H9 (cell line): ENCODE measurements around the gene LRIG3. TPM values are rescaled to one million over a fixed set of nuclear protein-coding genes. Genes with fewer than 3 reads are reported as not detected.
A peak's percentile ranks its signal among the peaks of the same experiment; 100 is the strongest.

ENCODE experiments used
- DNase-seq: peaks from one replicate; pipeline ENCODE4 v3.0.0-alpha.2; 2017
- H2AFZ ChIP-seq: one replicate; pipeline ENCODE4 v1.6.1; 2013; ENCODE audit warnings: mild to moderate bottlenecking, low read length, control low read depth, moderate library complexity
- H2AK5ac ChIP-seq: 2 replicates; pipeline ENCODE4 v1.6.1; 2013; ENCODE audit warnings: low read length, control low read depth, mixed read lengths; ENCODE audit not compliant: insufficient read length
- H2BK120ac ChIP-seq: one replicate; pipeline ENCODE4 v1.6.1; 2013; ENCODE audit warnings: low read depth, mild to moderate bottlenecking, low read length, control low read depth, inconsistent platforms; ENCODE audit not compliant: poor library complexity, severe bottlenecking
- H2BK12ac ChIP-seq: 2 replicates; pipeline ENCODE4 v1.6.1; 2013; ENCODE audit warnings: low read length, control low read depth, mixed read lengths, low read depth; ENCODE audit not compliant: insufficient read length
- H2BK15ac ChIP-seq: 2 replicates; pipeline ENCODE4 v1.6.1; 2013; ENCODE audit warnings: low read depth, low read length, control low read depth
- H2BK20ac ChIP-seq: one replicate; pipeline ENCODE4 v1.6.1; 2013; ENCODE audit warnings: low read depth, mild to moderate bottlenecking, low read length, control low read depth, inconsistent platforms; ENCODE audit not compliant: poor library complexity, severe bottlenecking
- H2BK5ac ChIP-seq: 2 replicates; pipeline ENCODE4 v1.6.1; 2013; ENCODE audit warnings: low read length, control low read depth, mixed read lengths; ENCODE audit not compliant: insufficient read length
- H3K14ac ChIP-seq: 2 replicates; pipeline ENCODE4 v1.6.1; 2013; ENCODE audit warnings: low read length, control low read depth; ENCODE audit not compliant: insufficient read depth
- H3K18ac ChIP-seq: 2 replicates; pipeline ENCODE4 v1.6.1; 2013; ENCODE audit warnings: low read depth, mild to moderate bottlenecking, mixed read lengths, low read length, control low read depth; ENCODE audit not compliant: insufficient read length
- H3K23ac ChIP-seq: 2 replicates; pipeline ENCODE4 v1.6.1; 2013; ENCODE audit warnings: low read length, control low read depth, mixed read lengths, low read depth; ENCODE audit not compliant: insufficient read length
- H3K23me2 ChIP-seq: 2 replicates; pipeline ENCODE4 v1.6.1; 2013; ENCODE audit warnings: low read depth, mild to moderate bottlenecking, mixed read lengths, low read length, control low read depth; ENCODE audit not compliant: insufficient read length, poor library complexity, severe bottlenecking
- H3K27ac ChIP-seq: 2 replicates; pipeline ENCODE4 v1.5.1; 2013; ENCODE audit warnings: low read length, control low read depth, mixed read lengths, low read depth; ENCODE audit not compliant: insufficient read length
- H3K27me3 ChIP-seq: 2 replicates; pipeline ENCODE4 v1.6.1; 2013; ENCODE audit warnings: low read length, control low read depth, inconsistent platforms; ENCODE audit not compliant: insufficient read depth
- H3K4ac ChIP-seq: 2 replicates; pipeline ENCODE4 v1.6.1; 2013; ENCODE audit warnings: low read depth, mild to moderate bottlenecking, control low read depth, inconsistent platforms, low read length, moderate library complexity
- H3K4me1 ChIP-seq: 2 replicates; pipeline ENCODE4 v1.6.1; 2013; ENCODE audit warnings: low read length, control low read depth, inconsistent platforms; ENCODE audit not compliant: insufficient read depth
- H3K4me2 ChIP-seq: 2 replicates; pipeline ENCODE4 v1.6.1; 2013; ENCODE audit warnings: low read length, control low read depth, mixed read lengths; ENCODE audit not compliant: insufficient read length, insufficient read depth
- H3K56ac ChIP-seq: 2 replicates; pipeline ENCODE4 v1.6.1; 2013; ENCODE audit warnings: low read depth, mild to moderate bottlenecking, mixed read lengths, low read length, control low read depth; ENCODE audit not compliant: insufficient read length
- H3K79me1 ChIP-seq: 2 replicates; pipeline ENCODE4 v1.6.1; 2013; ENCODE audit warnings: low read depth, mild to moderate bottlenecking, moderate library complexity, low read length, control low read depth, inconsistent platforms; ENCODE audit not compliant: insufficient read depth, poor library complexity, severe bottlenecking
- H3K79me2 ChIP-seq: 2 replicates; pipeline ENCODE4 v1.6.1; 2013; ENCODE audit warnings: low read length, control low read depth, inconsistent platforms; ENCODE audit not compliant: insufficient read depth
- H3K9ac ChIP-seq: 2 replicates; pipeline ENCODE4 v1.6.1; 2013; ENCODE audit warnings: low read length, control low read depth, mixed read lengths; ENCODE audit not compliant: insufficient read length; ENCODE audit errors: extremely low read depth
- H3K9me3 ChIP-seq: one replicate; pipeline ENCODE4 v1.6.1; 2013; ENCODE audit warnings: low read depth, low read length, inconsistent platforms; ENCODE audit not compliant: control insufficient read depth
- H3T11ph ChIP-seq: one replicate; pipeline ENCODE4 v1.6.1; 2013; ENCODE audit warnings: mild to moderate bottlenecking, low read length, control low read depth, inconsistent platforms
- H4K20me1 ChIP-seq: one replicate; pipeline ENCODE4 v1.6.1; 2013; ENCODE audit not compliant: control insufficient read depth, insufficient read length, insufficient read depth
- H4K5ac ChIP-seq: 2 replicates; pipeline ENCODE4 v1.6.1; 2013; ENCODE audit warnings: low read depth, mild to moderate bottlenecking, mixed read lengths, low read length, control low read depth; ENCODE audit not compliant: insufficient read length
- H4K8ac ChIP-seq: replicated peaks from 2 replicates; pipeline ENCODE4 v1.6.1; 2013; ENCODE audit warnings: low read length, control low read depth, mixed read lengths, low read depth; ENCODE audit not compliant: insufficient read length
- H4K91ac ChIP-seq: 2 replicates; pipeline ENCODE4 v1.6.1; 2013; ENCODE audit warnings: low read depth, mild to moderate bottlenecking, moderate library complexity, mixed read lengths, low read length, control low read depth; ENCODE audit not compliant: insufficient read length
- H3K27ac Mint-ChIP-seq, 3 experiments: 2 replicates in 2 of 3; 3 replicates in 1 of 3; pipeline ENCODE4 v1.8.0; 2020 to 2021; ENCODE audit warnings: mixed read lengths in 3 of 3, mild to moderate bottlenecking in 1 of 3, moderate library complexity in 1 of 3
- H3K27me3 Mint-ChIP-seq: 2 replicates; pipeline ENCODE4 v1.8.0; 2021; ENCODE audit warnings: low read depth, mild to moderate bottlenecking, moderate library complexity, mixed read lengths
- H3K36me3 Mint-ChIP-seq, 3 experiments: 2 replicates in 2 of 3; 3 replicates in 1 of 3; pipeline ENCODE4 v1.8.0; 2020 to 2021; ENCODE audit warnings: low read depth in 3 of 3, mixed read lengths in 3 of 3; ENCODE audit not compliant: insufficient read depth in 1 of 3
- H3K4me1 Mint-ChIP-seq, 2 experiments: 2 replicates each; pipeline ENCODE4 v1.8.0; 2020; ENCODE audit warnings: mixed read lengths in 2 of 2
- H3K4me3 Mint-ChIP-seq, 2 experiments: 2 replicates in 1 of 2; 3 replicates in 1 of 2; pipeline ENCODE4 v1.8.0; 2020 to 2021; ENCODE audit warnings: mild to moderate bottlenecking in 2 of 2, mixed read lengths in 2 of 2, moderate library complexity in 1 of 2
- H3K9me3 Mint-ChIP-seq, 2 experiments: 2 replicates in 1 of 2; 3 replicates in 1 of 2; pipeline ENCODE4 v1.8.0; 2020; ENCODE audit warnings: mild to moderate bottlenecking in 2 of 2, mixed read lengths in 2 of 2, moderate library complexity in 1 of 2
- WGBS: extraction: QIAGEN DNeasy Blood & Tissue Kit; methylation state at CpG from one replicate; pipeline ENCODE4 v1.1.7; 2013; ENCODE audit warnings: missing lambda C conversion rate, low lambda C conversion rate, mixed read lengths; ENCODE audit not compliant: insufficient read length; ENCODE audit errors: extremely low coverage; 5-methylcytosine and 5-hydroxymethylcytosine counted together
- total RNA-seq: library from RNA; stranded (reverse); gene quantifications from 2 replicates; pipeline ENCODE4 v1.2.1, GENCODE V29; 2021
- TF ChIP-seq, protein P1 (sequence below): fragments of 200-600 bp; sonication (generic); conservative IDR thresholded peaks from 3 replicates; pipeline ENCODE4 v1.8.0; 2021; ENCODE audit warnings: antibody characterized with exemption, mild to moderate bottlenecking

The LRIG3 gene
- total RNA-seq, 1 experiment from 2014 or later, result 10.9 TPM

DNA sequence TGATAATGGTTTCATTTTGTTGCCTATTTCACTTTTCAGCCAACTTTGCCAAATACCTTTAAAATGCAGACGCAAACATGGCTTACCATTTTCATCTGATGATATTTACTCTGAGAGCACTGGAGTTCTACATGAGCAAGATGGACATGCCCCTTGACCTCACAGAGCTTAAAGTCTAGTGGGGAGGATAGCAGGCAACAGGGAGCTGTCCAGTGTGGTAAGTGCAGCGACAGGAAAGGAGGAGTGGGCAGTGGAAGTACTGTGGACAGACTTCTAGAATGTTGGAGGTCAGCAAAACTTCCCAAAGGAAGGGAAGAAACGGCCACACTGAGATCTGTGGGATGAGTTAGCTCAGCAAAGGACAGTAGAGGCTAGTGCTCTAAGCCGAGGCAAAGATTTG lies 25.3 kb downstream of the LRIG3 start:
- Mint-ChIP-seq H3K4me3 (no peak overlapping the region), H3K27me3 (no peaks in the 10 kb centered on the region; the same call in 1 of the 2 replicates), H3K9me3 (no peaks in the 10 kb centered on the region), H3K4me1 (peaks cover 20% of the 10 kb centered on the region in 2 experiments), H3K36me3 (peaks cover under 1 to 9% (median 6%) of the 10 kb centered on the region in 3 experiments; a peak in 6 of 7 replicates), H3K27ac (peak overlapping the region in 2 of 3 experiments; percentile 3 to 61; a peak in 2 of 7 replicates)
- H3K9me3 ChIP-seq, result no peaks in the 10 kb centered on the region
- H3T11ph ChIP-seq, result no peak overlapping the region
- H2BK120ac ChIP-seq, result no peak overlapping the region
- TF ChIP-seq, protein P1, sequence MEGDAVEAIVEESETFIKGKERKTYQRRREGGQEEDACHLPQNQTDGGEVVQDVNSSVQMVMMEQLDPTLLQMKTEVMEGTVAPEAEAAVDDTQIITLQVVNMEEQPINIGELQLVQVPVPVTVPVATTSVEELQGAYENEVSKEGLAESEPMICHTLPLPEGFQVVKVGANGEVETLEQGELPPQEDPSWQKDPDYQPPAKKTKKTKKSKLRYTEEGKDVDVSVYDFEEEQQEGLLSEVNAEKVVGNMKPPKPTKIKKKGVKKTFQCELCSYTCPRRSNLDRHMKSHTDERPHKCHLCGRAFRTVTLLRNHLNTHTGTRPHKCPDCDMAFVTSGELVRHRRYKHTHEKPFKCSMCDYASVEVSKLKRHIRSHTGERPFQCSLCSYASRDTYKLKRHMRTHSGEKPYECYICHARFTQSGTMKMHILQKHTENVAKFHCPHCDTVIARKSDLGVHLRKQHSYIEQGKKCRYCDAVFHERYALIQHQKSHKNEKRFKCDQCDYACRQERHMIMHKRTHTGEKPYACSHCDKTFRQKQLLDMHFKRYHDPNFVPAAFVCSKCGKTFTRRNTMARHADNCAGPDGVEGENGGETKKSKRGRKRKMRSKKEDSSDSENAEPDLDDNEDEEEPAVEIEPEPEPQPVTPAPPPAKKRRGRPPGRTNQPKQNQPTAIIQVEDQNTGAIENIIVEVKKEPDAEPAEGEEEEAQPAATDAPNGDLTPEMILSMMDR, result no peak
- no peak overlapping the region for H3K14ac ChIP-seq
- no peak overlapping the region for H2BK5ac ChIP-seq
- no peak overlapping the region for H2AFZ ChIP-seq
- no peak overlapping the region for H3K9ac ChIP-seq
- no peak overlapping the region for H4K91ac ChIP-seq
- H3K4me2 ChIP-seq, result no peak overlapping the region
- H2BK20ac ChIP-seq, result no peak overlapping the region
- no peak overlapping the region for H3K18ac ChIP-seq
- H3K79me1 ChIP-seq, result peaks cover 2% of the 10 kb centered on the region
- WGBS, result no CpG with 5 or more reads among the region's 4 CpGs
- no peak overlapping the region for H4K8ac ChIP-seq
- H3K4ac ChIP-seq, result no peak overlapping the region
- no peaks in the 10 kb centered on the region; the same call in 1 of the 2 replicates for H3K4me1 ChIP-seq
- H4K20me1 ChIP-seq, result no peaks in the 10 kb centered on the region
- no peak overlapping the region for H3K27ac ChIP-seq
- no peak overlapping the region for H2AK5ac ChIP-seq
- H3K23ac ChIP-seq, result no peak overlapping the region
- no peak overlapping the region for H2BK15ac ChIP-seq
- no peaks in the 10 kb centered on the region for H3K23me2 ChIP-seq
- no peak overlapping the region for H3K56ac ChIP-seq
- H3K79me2 ChIP-seq, result no peaks in the 10 kb centered on the region
- H2BK12ac ChIP-seq, result no peak overlapping the region
- H4K5ac ChIP-seq, result no peak overlapping the region
- no peaks in the 10 kb centered on the region for H3K27me3 ChIP-seq
- DNase-seq, result no peak
